ENCODE data around the gene TRERF1. TPM values are rescaled to one million over a fixed set of nuclear protein-coding genes. Genes with fewer than 3 reads are reported as not detected.

Gene TRERF1
- total RNA-seq, 4 donors from 2014 or later = 1.6 to 4.1 (median 2.6) TPM

DNA sequence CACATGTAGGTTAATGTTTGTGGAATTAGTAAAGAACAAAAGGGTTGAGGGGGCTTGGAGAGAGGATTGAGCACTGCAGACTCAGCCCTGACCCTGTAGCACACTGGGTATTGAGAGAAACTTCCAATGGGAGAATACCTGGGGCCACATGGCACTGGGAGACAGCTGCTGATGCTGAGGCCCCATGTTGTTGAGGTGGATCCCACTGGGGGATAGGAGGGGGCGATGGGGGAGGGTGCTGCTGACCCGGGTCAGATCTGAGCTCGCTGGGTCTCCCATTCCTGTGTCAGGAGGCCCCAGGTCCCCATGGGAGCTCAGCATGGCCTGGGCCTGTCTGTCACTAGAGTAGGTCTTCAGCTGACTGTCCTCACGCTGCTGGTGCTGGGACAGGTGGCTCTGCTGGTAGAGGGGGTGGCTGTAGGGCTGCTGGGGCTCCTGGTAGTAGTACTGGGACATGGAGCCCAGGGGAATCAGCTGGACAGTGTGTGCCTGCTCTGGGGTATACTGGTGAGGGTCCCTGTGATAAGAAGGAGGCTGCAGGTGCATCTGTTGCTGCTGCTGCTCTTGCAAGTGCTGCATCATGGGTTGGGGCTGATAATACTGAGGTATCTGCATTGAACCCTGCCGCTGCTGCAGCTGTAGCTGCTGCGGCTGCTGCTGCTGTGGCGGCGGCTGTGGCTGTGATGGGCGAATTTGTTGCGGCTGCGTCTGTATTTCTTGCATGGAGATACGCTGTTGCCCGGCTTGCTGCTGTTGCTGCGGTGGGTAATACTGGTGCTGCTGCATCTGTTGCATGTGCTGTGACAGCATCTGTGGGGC is 183.5 kb downstream of the TRERF1 start:
- H3K9me3 ChIP-seq = no peaks in the 10 kb centered on the region
- no peak for DNase-seq
- WGBS, 2 donors = 94 to 96% methylated on average over 12 of the region's 14 CpGs
- intact Hi-C loops (cut with DNase I) = no loop called here
- H3K27me3 ChIP-seq = no peaks in the 10 kb centered on the region
- no peaks in the 10 kb centered on the region for H3K4me1 ChIP-seq
- TF ChIP-seq, protein P1, sequence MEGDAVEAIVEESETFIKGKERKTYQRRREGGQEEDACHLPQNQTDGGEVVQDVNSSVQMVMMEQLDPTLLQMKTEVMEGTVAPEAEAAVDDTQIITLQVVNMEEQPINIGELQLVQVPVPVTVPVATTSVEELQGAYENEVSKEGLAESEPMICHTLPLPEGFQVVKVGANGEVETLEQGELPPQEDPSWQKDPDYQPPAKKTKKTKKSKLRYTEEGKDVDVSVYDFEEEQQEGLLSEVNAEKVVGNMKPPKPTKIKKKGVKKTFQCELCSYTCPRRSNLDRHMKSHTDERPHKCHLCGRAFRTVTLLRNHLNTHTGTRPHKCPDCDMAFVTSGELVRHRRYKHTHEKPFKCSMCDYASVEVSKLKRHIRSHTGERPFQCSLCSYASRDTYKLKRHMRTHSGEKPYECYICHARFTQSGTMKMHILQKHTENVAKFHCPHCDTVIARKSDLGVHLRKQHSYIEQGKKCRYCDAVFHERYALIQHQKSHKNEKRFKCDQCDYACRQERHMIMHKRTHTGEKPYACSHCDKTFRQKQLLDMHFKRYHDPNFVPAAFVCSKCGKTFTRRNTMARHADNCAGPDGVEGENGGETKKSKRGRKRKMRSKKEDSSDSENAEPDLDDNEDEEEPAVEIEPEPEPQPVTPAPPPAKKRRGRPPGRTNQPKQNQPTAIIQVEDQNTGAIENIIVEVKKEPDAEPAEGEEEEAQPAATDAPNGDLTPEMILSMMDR (IDR thresholded peaks at IDR 0.05) = no peak
- no peak for TF ChIP-seq POLR2A (IDR thresholded peaks at IDR 0.05)
- H3K27ac ChIP-seq = no peak overlapping the region
- no peak overlapping the region for H3K4me3 ChIP-seq (replicated peaks in 1 of 3)
- no peaks in the 10 kb centered on the region for H3K36me3 ChIP-seq

GRCh38 chr6:42266538-42266937 is 185.2 kb downstream of the TRERF1 start:
- TF ChIP-seq POLR2A (IDR thresholded peaks at IDR 0.05) = no peak
- TF ChIP-seq, protein P1 (IDR thresholded peaks at IDR 0.05) = no peak
- no peak for DNase-seq
- Histone ChIP-seq H3K9me3 (no peaks in the 10 kb centered on the region), H3K4me1 (no peaks in the 10 kb centered on the region), H3K27me3 (no peaks in the 10 kb centered on the region), H3K4me3 (replicated peaks in 1 of 3) (no peak overlapping the region), H3K27ac (no peak overlapping the region), H3K36me3 (no peaks in the 10 kb centered on the region)
- WGBS, 2 donors = 55 to 100% methylated on average over 1 of the region's 1 CpG
- intact Hi-C loops (cut with DNase I) = no loop called here

- TF ChIP-seq, protein P1 (IDR thresholded peaks at IDR 0.05) = no peak
- TF ChIP-seq POLR2A (IDR thresholded peaks at IDR 0.05) = no peak
- WGBS, 2 donors = 90 to 92% methylated on average over 5 of the region's 5 CpGs
- Histone ChIP-seq H3K4me3 (replicated peaks in 1 of 3) (no peak overlapping the region), H3K9me3 (no peaks in the 10 kb centered on the region), H3K36me3 (no peaks in the 10 kb centered on the region), H3K27me3 (no peaks in the 10 kb centered on the region), H3K4me1 (peaks cover 0 to 12% of the 10 kb centered on the region in 2 donors), H3K27ac (no peak overlapping the region)
- intact Hi-C loops (cut with DNase I) = loop anchor here (5.0 kb wide), 2 partner anchors 267 to 282 kb away; no protein-coding TSS in a partner anchor
- DNase-seq = no peak
Observed at GRCh38 chr6:42264852-42265390, 186.8 kb downstream of the TRERF1 start.

GRCh38 chr6:42264162-42264851 is 187.4 kb downstream of the TRERF1 start:
- intact Hi-C loops (cut with DNase I) = loop anchor here (5.0 kb wide), 2 partner anchors 268 to 283 kb away; no protein-coding TSS in a partner anchor
- no peaks in the 10 kb centered on the region for H3K36me3 ChIP-seq
- WGBS, 2 donors = 78 to 84% methylated on average over 10 of the region's 10 CpGs
- TF ChIP-seq POLR2A (IDR thresholded peaks at IDR 0.05) = no peak
- TF ChIP-seq, protein P1 (IDR thresholded peaks at IDR 0.05) = no peak
- no peaks in the 10 kb centered on the region for H3K9me3 ChIP-seq
- H3K27ac ChIP-seq = no peak overlapping the region
- peaks cover 0 to 12% of the 10 kb centered on the region in 2 donors for H3K4me1 ChIP-seq
- no peak for DNase-seq
- no peaks in the 10 kb centered on the region for H3K27me3 ChIP-seq
- H3K4me3 ChIP-seq (replicated peaks in 1 of 3) = no peak overlapping the region

Data from thyroid gland (tissue), 4 donors.